Measurements from ENCODE around the gene ALX4. TPM values are rescaled to one million over a fixed set of nuclear protein-coding genes. Genes with fewer than 3 reads are reported as not detected.
A peak's percentile ranks its signal among the peaks of the same experiment; 100 is the strongest.

ALX4 gene
- total RNA-seq, 6 experiments from 2014 or later, result not detected

- Histone ChIP-seq H3K27me3 (no peaks in the 10 kb centered on the region), H3K36me3 (no peaks in the 10 kb centered on the region), H3K4me3 (no peak overlapping the region), H3K4me1 (no peaks in the 10 kb centered on the region), H3K9me3 (no peaks in the 10 kb centered on the region), H3K27ac (no peak overlapping the region)
- TF ChIP-seq POLR2A (IDR thresholded peaks at IDR 0.05) (no peak), CTCF (IDR thresholded peaks at IDR 0.05) (no peak)
- 20% methylated on average over 1 of the region's 5 CpGs for WGBS (ENCODE audit: insufficient coverage, low coverage, low lambda C conversion rate, missing lambda C conversion rate)
- DNase-seq (no peak), ATAC-seq (no peak)
- intact Hi-C loops (cut with DNase I), result no loop called here
Observed at GRCh38 chr11:44258839-44259420, 51.0 kb downstream of the ALX4 start.

GRCh38 chr11:44258190-44258489, 51.8 kb downstream of the ALX4 start:
- no peak for DNase-seq
- H3K36me3 ChIP-seq, result peaks cover 0 to under 1% (median 0%) of the 10 kb centered on the region in 4 donors
- H3K27ac ChIP-seq, result no peak overlapping the region
- no peaks in the 10 kb centered on the region for H3K27me3 ChIP-seq
- ATAC-seq, result peak in 1 of 4 donors; percentile 24
- WGBS (ENCODE audit: insufficient coverage, low coverage, low lambda C conversion rate, missing lambda C conversion rate), result 45% methylated on average over 1 of the region's 5 CpGs
- intact Hi-C loops (cut with DNase I), result no loop called here
- no peaks in the 10 kb centered on the region for H3K4me1 ChIP-seq
- no peaks in the 10 kb centered on the region for H3K9me3 ChIP-seq
- TF ChIP-seq POLR2A (IDR thresholded peaks at IDR 0.05) (no peak), CTCF (IDR thresholded peaks at IDR 0.05) (no peak)
- H3K4me3 ChIP-seq, result no peak overlapping the region

GRCh38 chr11:44257338-44258189, 52.4 kb downstream of the ALX4 start:
- Histone ChIP-seq H3K4me1 (no peaks in the 10 kb centered on the region), H3K27me3 (no peaks in the 10 kb centered on the region), H3K4me3 (no peak overlapping the region), H3K36me3 (peaks cover 0 to 3% (median 0%) of the 10 kb centered on the region in 4 donors), H3K9me3 (no peaks in the 10 kb centered on the region), H3K27ac (no peak overlapping the region)
- 94% methylated on average over 7 of the region's 8 CpGs for WGBS (ENCODE audit: insufficient coverage, low coverage, low lambda C conversion rate, missing lambda C conversion rate)
- intact Hi-C loops (cut with DNase I), result no loop called here
- TF ChIP-seq CTCF (IDR thresholded peaks at IDR 0.05), result no peak
- no peak for TF ChIP-seq POLR2A (IDR thresholded peaks at IDR 0.05)
- ATAC-seq, result no peak
- no peak for DNase-seq

- Histone ChIP-seq H3K9me3 (peaks cover 0 to 2% (median 0%) of the 10 kb centered on the region in 4 donors), H3K4me3 (no peak overlapping the region), H3K27ac (no peak overlapping the region), H3K27me3 (no peaks in the 10 kb centered on the region), H3K36me3 (peaks cover 0 to 3% (median 0%) of the 10 kb centered on the region in 4 donors), H3K4me1 (no peaks in the 10 kb centered on the region)
- peak; percentile 30 to 78 (median 54) for ATAC-seq
- WGBS (ENCODE audit: insufficient coverage, low coverage, low lambda C conversion rate, missing lambda C conversion rate), result 35% methylated on average over 4 of the region's 4 CpGs
- TF ChIP-seq POLR2A (IDR thresholded peaks at IDR 0.05) (no peak), CTCF (IDR thresholded peaks at IDR 0.05) (no peak)
- intact Hi-C loops (cut with DNase I), result no loop called here
- peak in 2 of 3 donors; percentile 45 to 60 for DNase-seq
Observed at GRCh38 chr11:44256673-44257291, 53.2 kb downstream of the ALX4 start.
